HG02798 (cell line): ENCODE measurements around the gene FGF22.
"Not testable (repeated sequence)": the region's sequence is repeated elsewhere in the genome, so short reads cannot be mapped to it uniquely, and the experiment has no call there.

Source experiments
- ATAC-seq: cut with Tn5 transposase; IDR thresholded peaks from one replicate; pipeline ENCODE4 v1.9.1; 2021; ENCODE audit warnings: mild to moderate bottlenecking; ENCODE audit not compliant: unreplicated experiment, poor library complexity

FGF22 gene

GRCh38 chr19:605061-605971, 34.4 kb upstream of the FGF22 start:
- ATAC-seq = not testable (repeated sequence)

- no peak for ATAC-seq
These were observed 32.2 kb upstream of the FGF22 start for GRCh38 chr19:607301-608154.

- no peak for ATAC-seq
These were observed 31.3 kb upstream of the FGF22 start for GRCh38 chr19:608155-609003.

GRCh38 chr19:609004-609346, 30.7 kb upstream of the FGF22 start:
- no peak for ATAC-seq

- no peak for ATAC-seq
These were observed 29.4 kb upstream of the FGF22 start for GRCh38 chr19:610071-610800.

GRCh38 chr19:610801-611480, 28.7 kb upstream of the FGF22 start:
- no peak for ATAC-seq

- ATAC-seq = no peak
These were observed 28.2 kb upstream of the FGF22 start for GRCh38 chr19:611481-611868.

- no peak for ATAC-seq
These were observed 26.7 kb upstream of the FGF22 start for GRCh38 chr19:612941-613340.

GRCh38 chr19:613732-614567, 25.7 kb upstream of the FGF22 start:
- no peak for ATAC-seq

GRCh38 chr19:615619-616018, 24.1 kb upstream of the FGF22 start:
- ATAC-seq = no peak

GRCh38 chr19:616062-616700, 23.5 kb upstream of the FGF22 start:
- no peak for ATAC-seq

GRCh38 chr19:616747-617526, 22.7 kb upstream of the FGF22 start:
- no peak for ATAC-seq

- no peak for ATAC-seq
These were observed 22.0 kb upstream of the FGF22 start for GRCh38 chr19:617551-618246.

- no peak for ATAC-seq
These were observed 21.4 kb upstream of the FGF22 start for GRCh38 chr19:618247-618619.

- ATAC-seq = no peak
These were observed 20.9 kb upstream of the FGF22 start for GRCh38 chr19:618674-619285.

- no peak for ATAC-seq
These were observed 20.2 kb upstream of the FGF22 start for GRCh38 chr19:619286-620002.
